ENCODE results near the gene MACROD2.

DNA sequence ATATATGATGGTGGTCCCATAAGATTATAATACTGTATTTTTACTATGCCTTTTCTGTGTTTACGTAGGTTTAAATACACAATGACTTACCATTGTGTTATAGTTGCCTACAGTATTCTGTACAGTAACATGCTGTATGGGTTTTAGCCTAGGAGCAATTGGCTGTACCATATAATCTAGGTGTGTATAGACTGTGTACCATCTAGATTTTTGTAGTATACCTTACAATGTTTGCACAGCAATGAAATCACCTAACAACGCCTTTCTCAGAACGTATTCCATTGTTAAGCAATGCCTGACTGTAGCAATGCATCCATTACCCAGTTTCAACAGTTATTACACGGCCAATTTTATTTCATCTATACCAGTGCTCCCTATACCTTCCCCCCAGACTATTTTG, 10.7 kb downstream of the MACROD2 start:
- TF ChIP-seq, protein P1, sequence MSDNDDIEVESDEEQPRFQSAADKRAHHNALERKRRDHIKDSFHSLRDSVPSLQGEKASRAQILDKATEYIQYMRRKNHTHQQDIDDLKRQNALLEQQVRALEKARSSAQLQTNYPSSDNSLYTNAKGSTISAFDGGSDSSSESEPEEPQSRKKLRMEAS (IDR thresholded peaks at IDR 0.05): no peak
- TF ChIP-seq, protein P2, sequence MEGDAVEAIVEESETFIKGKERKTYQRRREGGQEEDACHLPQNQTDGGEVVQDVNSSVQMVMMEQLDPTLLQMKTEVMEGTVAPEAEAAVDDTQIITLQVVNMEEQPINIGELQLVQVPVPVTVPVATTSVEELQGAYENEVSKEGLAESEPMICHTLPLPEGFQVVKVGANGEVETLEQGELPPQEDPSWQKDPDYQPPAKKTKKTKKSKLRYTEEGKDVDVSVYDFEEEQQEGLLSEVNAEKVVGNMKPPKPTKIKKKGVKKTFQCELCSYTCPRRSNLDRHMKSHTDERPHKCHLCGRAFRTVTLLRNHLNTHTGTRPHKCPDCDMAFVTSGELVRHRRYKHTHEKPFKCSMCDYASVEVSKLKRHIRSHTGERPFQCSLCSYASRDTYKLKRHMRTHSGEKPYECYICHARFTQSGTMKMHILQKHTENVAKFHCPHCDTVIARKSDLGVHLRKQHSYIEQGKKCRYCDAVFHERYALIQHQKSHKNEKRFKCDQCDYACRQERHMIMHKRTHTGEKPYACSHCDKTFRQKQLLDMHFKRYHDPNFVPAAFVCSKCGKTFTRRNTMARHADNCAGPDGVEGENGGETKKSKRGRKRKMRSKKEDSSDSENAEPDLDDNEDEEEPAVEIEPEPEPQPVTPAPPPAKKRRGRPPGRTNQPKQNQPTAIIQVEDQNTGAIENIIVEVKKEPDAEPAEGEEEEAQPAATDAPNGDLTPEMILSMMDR (IDR thresholded peaks at IDR 0.05): no peak
- TF ChIP-seq, protein P3, sequence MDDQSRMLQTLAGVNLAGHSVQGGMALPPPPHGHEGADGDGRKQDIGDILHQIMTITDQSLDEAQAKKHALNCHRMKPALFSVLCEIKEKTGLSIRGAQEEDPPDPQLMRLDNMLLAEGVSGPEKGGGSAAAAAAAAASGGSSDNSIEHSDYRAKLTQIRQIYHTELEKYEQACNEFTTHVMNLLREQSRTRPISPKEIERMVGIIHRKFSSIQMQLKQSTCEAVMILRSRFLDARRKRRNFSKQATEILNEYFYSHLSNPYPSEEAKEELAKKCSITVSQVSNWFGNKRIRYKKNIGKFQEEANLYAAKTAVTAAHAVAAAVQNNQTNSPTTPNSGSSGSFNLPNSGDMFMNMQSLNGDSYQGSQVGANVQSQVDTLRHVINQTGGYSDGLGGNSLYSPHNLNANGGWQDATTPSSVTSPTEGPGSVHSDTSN (IDR thresholded peaks at IDR 0.05): no peak
- TF ChIP-seq RAD21 (conservative IDR thresholded peaks at IDR 0.05 in 1 of 2, IDR thresholded peaks at IDR 0.05 in 1 of 2): no peak

All from A549 (cell line).